H9 (cell line): ENCODE results near the gene MED20. TPM values are rescaled to one million over a fixed set of nuclear protein-coding genes. Genes with fewer than 3 reads are reported as not detected.

Experiments
- DNase-seq: peaks from one replicate; pipeline ENCODE4 v3.0.0-alpha.2; 2017
- H2AFZ ChIP-seq: one replicate; pipeline ENCODE4 v1.6.1; 2013; ENCODE audit warnings: mild to moderate bottlenecking, low read length, control low read depth, moderate library complexity
- H2AK5ac ChIP-seq: 2 replicates; pipeline ENCODE4 v1.6.1; 2013; ENCODE audit warnings: low read length, control low read depth, mixed read lengths; ENCODE audit not compliant: insufficient read length
- H2BK120ac ChIP-seq: one replicate; pipeline ENCODE4 v1.6.1; 2013; ENCODE audit warnings: low read depth, mild to moderate bottlenecking, low read length, control low read depth, inconsistent platforms; ENCODE audit not compliant: poor library complexity, severe bottlenecking
- H2BK12ac ChIP-seq: 2 replicates; pipeline ENCODE4 v1.6.1; 2013; ENCODE audit warnings: low read length, control low read depth, mixed read lengths, low read depth; ENCODE audit not compliant: insufficient read length
- H2BK15ac ChIP-seq: 2 replicates; pipeline ENCODE4 v1.6.1; 2013; ENCODE audit warnings: low read depth, low read length, control low read depth
- H2BK20ac ChIP-seq: one replicate; pipeline ENCODE4 v1.6.1; 2013; ENCODE audit warnings: low read depth, mild to moderate bottlenecking, low read length, control low read depth, inconsistent platforms; ENCODE audit not compliant: poor library complexity, severe bottlenecking
- H2BK5ac ChIP-seq: 2 replicates; pipeline ENCODE4 v1.6.1; 2013; ENCODE audit warnings: low read length, control low read depth, mixed read lengths; ENCODE audit not compliant: insufficient read length
- H3K14ac ChIP-seq: 2 replicates; pipeline ENCODE4 v1.6.1; 2013; ENCODE audit warnings: low read length, control low read depth; ENCODE audit not compliant: insufficient read depth
- H3K18ac ChIP-seq: 2 replicates; pipeline ENCODE4 v1.6.1; 2013; ENCODE audit warnings: low read depth, mild to moderate bottlenecking, mixed read lengths, low read length, control low read depth; ENCODE audit not compliant: insufficient read length
- H3K23ac ChIP-seq: 2 replicates; pipeline ENCODE4 v1.6.1; 2013; ENCODE audit warnings: low read length, control low read depth, mixed read lengths, low read depth; ENCODE audit not compliant: insufficient read length
- H3K23me2 ChIP-seq: 2 replicates; pipeline ENCODE4 v1.6.1; 2013; ENCODE audit warnings: low read depth, mild to moderate bottlenecking, mixed read lengths, low read length, control low read depth; ENCODE audit not compliant: insufficient read length, poor library complexity, severe bottlenecking
- H3K27ac ChIP-seq: 2 replicates; pipeline ENCODE4 v1.5.1; 2013; ENCODE audit warnings: low read length, control low read depth, mixed read lengths, low read depth; ENCODE audit not compliant: insufficient read length
- H3K27me3 ChIP-seq: 2 replicates; pipeline ENCODE4 v1.6.1; 2013; ENCODE audit warnings: low read length, control low read depth, inconsistent platforms; ENCODE audit not compliant: insufficient read depth
- H3K4ac ChIP-seq: 2 replicates; pipeline ENCODE4 v1.6.1; 2013; ENCODE audit warnings: low read depth, mild to moderate bottlenecking, control low read depth, inconsistent platforms, low read length, moderate library complexity
- H3K4me1 ChIP-seq: 2 replicates; pipeline ENCODE4 v1.6.1; 2013; ENCODE audit warnings: low read length, control low read depth, inconsistent platforms; ENCODE audit not compliant: insufficient read depth
- H3K4me2 ChIP-seq: 2 replicates; pipeline ENCODE4 v1.6.1; 2013; ENCODE audit warnings: low read length, control low read depth, mixed read lengths; ENCODE audit not compliant: insufficient read length, insufficient read depth
- H3K56ac ChIP-seq: 2 replicates; pipeline ENCODE4 v1.6.1; 2013; ENCODE audit warnings: low read depth, mild to moderate bottlenecking, mixed read lengths, low read length, control low read depth; ENCODE audit not compliant: insufficient read length
- H3K79me1 ChIP-seq: 2 replicates; pipeline ENCODE4 v1.6.1; 2013; ENCODE audit warnings: low read depth, mild to moderate bottlenecking, moderate library complexity, low read length, control low read depth, inconsistent platforms; ENCODE audit not compliant: insufficient read depth, poor library complexity, severe bottlenecking
- H3K79me2 ChIP-seq: 2 replicates; pipeline ENCODE4 v1.6.1; 2013; ENCODE audit warnings: low read length, control low read depth, inconsistent platforms; ENCODE audit not compliant: insufficient read depth
- H3K9ac ChIP-seq: 2 replicates; pipeline ENCODE4 v1.6.1; 2013; ENCODE audit warnings: low read length, control low read depth, mixed read lengths; ENCODE audit not compliant: insufficient read length; ENCODE audit errors: extremely low read depth
- H3K9me3 ChIP-seq: one replicate; pipeline ENCODE4 v1.6.1; 2013; ENCODE audit warnings: low read depth, low read length, inconsistent platforms; ENCODE audit not compliant: control insufficient read depth
- H3T11ph ChIP-seq: one replicate; pipeline ENCODE4 v1.6.1; 2013; ENCODE audit warnings: mild to moderate bottlenecking, low read length, control low read depth, inconsistent platforms
- H4K20me1 ChIP-seq: one replicate; pipeline ENCODE4 v1.6.1; 2013; ENCODE audit not compliant: control insufficient read depth, insufficient read length, insufficient read depth
- H4K5ac ChIP-seq: 2 replicates; pipeline ENCODE4 v1.6.1; 2013; ENCODE audit warnings: low read depth, mild to moderate bottlenecking, mixed read lengths, low read length, control low read depth; ENCODE audit not compliant: insufficient read length
- H4K8ac ChIP-seq: replicated peaks from 2 replicates; pipeline ENCODE4 v1.6.1; 2013; ENCODE audit warnings: low read length, control low read depth, mixed read lengths, low read depth; ENCODE audit not compliant: insufficient read length
- H4K91ac ChIP-seq: 2 replicates; pipeline ENCODE4 v1.6.1; 2013; ENCODE audit warnings: low read depth, mild to moderate bottlenecking, moderate library complexity, mixed read lengths, low read length, control low read depth; ENCODE audit not compliant: insufficient read length
- H3K27ac Mint-ChIP-seq, 3 experiments: 2 replicates in 2 of 3; 3 replicates in 1 of 3; pipeline ENCODE4 v1.8.0; 2020 to 2021; ENCODE audit warnings: mixed read lengths in 3 of 3, mild to moderate bottlenecking in 1 of 3, moderate library complexity in 1 of 3
- H3K27me3 Mint-ChIP-seq: 2 replicates; pipeline ENCODE4 v1.8.0; 2021; ENCODE audit warnings: low read depth, mild to moderate bottlenecking, moderate library complexity, mixed read lengths
- H3K36me3 Mint-ChIP-seq, 3 experiments: 2 replicates in 2 of 3; 3 replicates in 1 of 3; pipeline ENCODE4 v1.8.0; 2020 to 2021; ENCODE audit warnings: low read depth in 3 of 3, mixed read lengths in 3 of 3; ENCODE audit not compliant: insufficient read depth in 1 of 3
- H3K4me1 Mint-ChIP-seq, 2 experiments: 2 replicates each; pipeline ENCODE4 v1.8.0; 2020; ENCODE audit warnings: mixed read lengths in 2 of 2
- H3K4me3 Mint-ChIP-seq, 2 experiments: 2 replicates in 1 of 2; 3 replicates in 1 of 2; pipeline ENCODE4 v1.8.0; 2020 to 2021; ENCODE audit warnings: mild to moderate bottlenecking in 2 of 2, mixed read lengths in 2 of 2, moderate library complexity in 1 of 2
- H3K9me3 Mint-ChIP-seq, 2 experiments: 2 replicates in 1 of 2; 3 replicates in 1 of 2; pipeline ENCODE4 v1.8.0; 2020; ENCODE audit warnings: mild to moderate bottlenecking in 2 of 2, mixed read lengths in 2 of 2, moderate library complexity in 1 of 2
- WGBS: extraction: QIAGEN DNeasy Blood & Tissue Kit; methylation state at CpG from one replicate; pipeline ENCODE4 v1.1.7; 2013; ENCODE audit warnings: missing lambda C conversion rate, low lambda C conversion rate, mixed read lengths; ENCODE audit not compliant: insufficient read length; ENCODE audit errors: extremely low coverage; 5-methylcytosine and 5-hydroxymethylcytosine counted together
- total RNA-seq: library from RNA; stranded (reverse); gene quantifications from 2 replicates; pipeline ENCODE4 v1.2.1, GENCODE V29; 2021
- TF ChIP-seq, protein P1 (sequence below): fragments of 200-600 bp; sonication (generic); conservative IDR thresholded peaks from 3 replicates; pipeline ENCODE4 v1.8.0; 2021; ENCODE audit warnings: antibody characterized with exemption, mild to moderate bottlenecking

Gene MED20
- total RNA-seq, 1 experiment from 2014 or later = 28.9 TPM

DNA sequence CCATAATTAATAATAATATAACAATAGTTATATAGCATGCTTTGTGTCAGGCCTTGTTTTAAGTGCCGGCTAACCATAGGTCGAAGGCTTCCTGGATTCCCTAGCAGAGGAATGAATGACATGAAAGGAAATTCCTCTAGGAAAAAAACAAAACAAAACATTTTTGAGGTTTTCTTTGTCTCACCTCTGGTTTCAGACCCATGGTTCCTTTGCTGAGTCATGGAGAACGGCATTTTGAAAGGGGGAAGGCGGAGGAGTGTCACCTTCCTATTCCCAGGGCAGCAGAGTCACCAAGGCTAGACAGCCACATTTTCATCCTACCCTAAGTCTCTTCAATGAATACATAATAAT lies 46.0 kb upstream of the MED20 start:
- Histone ChIP-seq H2BK15ac (no peak overlapping the region), H4K91ac (no peak overlapping the region), H2BK20ac (no peak overlapping the region), H3K9ac (no peak overlapping the region), H4K20me1 (no peaks in the 10 kb centered on the region), H2AFZ (peak overlapping the region; percentile 32), H3T11ph (no peak overlapping the region), H3K4me1 (peaks cover 17% of the 10 kb centered on the region; the same call in 1 of the 2 replicates), H4K5ac (no peak overlapping the region), H3K23ac (no peak overlapping the region), H2BK12ac (no peak overlapping the region), H3K27ac (peak overlapping the region; percentile 47), H3K27me3 (no peaks in the 10 kb centered on the region), H3K23me2 (peaks cover 3% of the 10 kb centered on the region), H3K56ac (no peak overlapping the region), H3K4me2 (peak overlapping the region; percentile 19), H2BK5ac (no peak overlapping the region), H4K8ac (no peak overlapping the region), H3K14ac (no peak overlapping the region), H3K9me3 (no peaks in the 10 kb centered on the region), H3K79me2 (no peaks in the 10 kb centered on the region), H2AK5ac (no peak overlapping the region), H3K79me1 (no peaks in the 10 kb centered on the region), H3K4ac (no peak overlapping the region; the same call in 1 of the 2 replicates), H2BK120ac (peak overlapping the region; percentile 72), H3K18ac (peak overlapping the region; percentile 9)
- peak; percentile 58 for DNase-seq
- no CpG with 5 or more reads among the region's 4 CpGs for WGBS
- H3K36me3 Mint-ChIP-seq = no peaks in the 10 kb centered on the region; a peak in 1 of 7 replicates
- peak overlapping the region in 2 of 3 experiments; percentile 84 to 91; a peak in 4 of 7 replicates for H3K27ac Mint-ChIP-seq
- peaks cover 46 to 47% of the 10 kb centered on the region in 2 experiments for H3K4me1 Mint-ChIP-seq
- peaks cover 1% of the 10 kb centered on the region for H3K27me3 Mint-ChIP-seq
- TF ChIP-seq, protein P1, sequence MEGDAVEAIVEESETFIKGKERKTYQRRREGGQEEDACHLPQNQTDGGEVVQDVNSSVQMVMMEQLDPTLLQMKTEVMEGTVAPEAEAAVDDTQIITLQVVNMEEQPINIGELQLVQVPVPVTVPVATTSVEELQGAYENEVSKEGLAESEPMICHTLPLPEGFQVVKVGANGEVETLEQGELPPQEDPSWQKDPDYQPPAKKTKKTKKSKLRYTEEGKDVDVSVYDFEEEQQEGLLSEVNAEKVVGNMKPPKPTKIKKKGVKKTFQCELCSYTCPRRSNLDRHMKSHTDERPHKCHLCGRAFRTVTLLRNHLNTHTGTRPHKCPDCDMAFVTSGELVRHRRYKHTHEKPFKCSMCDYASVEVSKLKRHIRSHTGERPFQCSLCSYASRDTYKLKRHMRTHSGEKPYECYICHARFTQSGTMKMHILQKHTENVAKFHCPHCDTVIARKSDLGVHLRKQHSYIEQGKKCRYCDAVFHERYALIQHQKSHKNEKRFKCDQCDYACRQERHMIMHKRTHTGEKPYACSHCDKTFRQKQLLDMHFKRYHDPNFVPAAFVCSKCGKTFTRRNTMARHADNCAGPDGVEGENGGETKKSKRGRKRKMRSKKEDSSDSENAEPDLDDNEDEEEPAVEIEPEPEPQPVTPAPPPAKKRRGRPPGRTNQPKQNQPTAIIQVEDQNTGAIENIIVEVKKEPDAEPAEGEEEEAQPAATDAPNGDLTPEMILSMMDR = no peak
- no peaks in the 10 kb centered on the region for H3K9me3 Mint-ChIP-seq
- H3K4me3 Mint-ChIP-seq = no peak overlapping the region
